Upper lobe of left lung (tissue), 4 donors: ENCODE results near the gene CAMK1D.

Experiments used
- CTCF ChIP-seq, 6 experiments: fragments of 450-650 bp in 4 of 6; fragments of 200-600 bp in 2 of 6; sonication (generic) in 2 of 6; IDR thresholded peaks; one replicate each; pipeline ENCODE4 v1.5.1; 2016 to 2019; ENCODE audit warnings: antibody characterized with exemption in 6 of 6
- POLR2A ChIP-seq, 4 donors: fragments of 450-650 bp; IDR thresholded peaks; one replicate each; pipeline ENCODE4 v1.5.1; 2016 to 2017; ENCODE audit warnings: antibody characterized with exemption in 4 of 4, mild to moderate bottlenecking in 2 of 4
- POLR2AphosphoS5 ChIP-seq, 2 donors: sonication (generic); formaldehyde crosslinking; IDR thresholded peaks; one replicate each; pipeline ENCODE4 v1.5.1; 2017; ENCODE audit warnings: antibody characterized with exemption in 2 of 2

- no peak for TF ChIP-seq CTCF (IDR thresholded peaks at IDR 0.05)
- TF ChIP-seq POLR2AphosphoS5 (IDR thresholded peaks at IDR 0.05) = no peak
- no peak for TF ChIP-seq POLR2A (IDR thresholded peaks at IDR 0.05)
Observed at GRCh38 chr10:12382956-12383531, 33.7 kb downstream of the CAMK1D start.
